Nucleus accumbens (tissue), 56 donors: ENCODE data around the gene IQGAP2.

Experiments used
- DNase-seq, 56 donors: peaks; one replicate each; lab custom pipeline; 2025; lab: John Stamatoyannopoulos, UW

IQGAP2 gene

GRCh38 chr5:76555717-76556116 lies 152.6 kb downstream of the IQGAP2 start:
- no peak for DNase-seq

- no peak for DNase-seq
These were observed 153.6 kb downstream of the IQGAP2 start for GRCh38 chr5:76556511-76557221.

GRCh38 chr5:76560952-76561891 lies 158.1 kb downstream of the IQGAP2 start:
- DNase-seq = no peak

- DNase-seq = no peak
These were observed 158.9 kb downstream of the IQGAP2 start for GRCh38 chr5:76561959-76562358.

GRCh38 chr5:76565009-76565408 lies 161.9 kb downstream of the IQGAP2 start:
- no peak for DNase-seq

GRCh38 chr5:76570153-76570552 lies 167.1 kb downstream of the IQGAP2 start:
- DNase-seq = no peak

GRCh38 chr5:76571559-76571958 lies 168.5 kb downstream of the IQGAP2 start:
- no peak for DNase-seq

GRCh38 chr5:76576450-76576849 lies 173.4 kb downstream of the IQGAP2 start:
- DNase-seq = no peak

GRCh38 chr5:76576996-76577395 lies 173.9 kb downstream of the IQGAP2 start:
- no peak for DNase-seq

- DNase-seq = no peak
These were observed 176.3 kb downstream of the IQGAP2 start for GRCh38 chr5:76579166-76579937.

GRCh38 chr5:76580981-76581380 lies 177.9 kb downstream of the IQGAP2 start:
- no peak for DNase-seq

- DNase-seq = no peak
These were observed 179.4 kb downstream of the IQGAP2 start for GRCh38 chr5:76582230-76583162.

GRCh38 chr5:76583163-76584047 lies 180.3 kb downstream of the IQGAP2 start:
- no peak for DNase-seq

- no peak for DNase-seq
These were observed 182.7 kb downstream of the IQGAP2 start for GRCh38 chr5:76585783-76586217.

GRCh38 chr5:76586531-76586930 lies 183.4 kb downstream of the IQGAP2 start:
- DNase-seq = no peak

GRCh38 chr5:76590027-76590426 lies 186.9 kb downstream of the IQGAP2 start:
- DNase-seq = no peak

GRCh38 chr5:76591366-76591765 lies 188.3 kb downstream of the IQGAP2 start:
- no peak for DNase-seq

GRCh38 chr5:76592692-76593091 lies 189.6 kb downstream of the IQGAP2 start:
- DNase-seq = no peak

GRCh38 chr5:76594107-76594506 lies 191.0 kb downstream of the IQGAP2 start:
- DNase-seq = no peak
